ENCODE measurements around the gene MYH10. TPM values are rescaled to one million over a fixed set of nuclear protein-coding genes. Genes with fewer than 3 reads are reported as not detected.
A peak's percentile ranks its signal among the peaks of the same experiment; 100 is the strongest.

Gene MYH10
- total RNA-seq, 2 donors from 2014 or later, result 13.9 to 34.7 TPM

DNA sequence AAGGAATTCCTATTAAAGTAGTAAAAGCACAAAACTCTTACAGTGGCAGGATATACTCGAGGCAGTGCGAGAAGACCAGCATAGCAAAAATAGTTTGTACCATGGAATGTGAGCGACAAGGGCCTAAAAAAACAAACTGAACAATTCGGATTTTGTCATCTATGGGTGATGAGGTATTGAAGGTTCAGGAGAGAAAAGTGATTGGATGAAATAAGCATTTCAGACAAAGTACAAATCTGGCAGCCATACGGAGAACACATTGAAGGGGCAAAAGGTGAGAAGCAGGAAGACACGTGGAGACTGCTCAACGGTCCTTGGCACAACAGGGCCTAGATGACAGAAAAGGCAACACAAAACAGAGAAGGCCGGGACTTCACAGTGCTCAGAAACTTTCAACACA is 22.5 kb downstream of the MYH10 start:
- no peaks in the 10 kb centered on the region for H3K9me3 Mint-ChIP-seq
- H3K4me3 Mint-ChIP-seq, result no peak overlapping the region
- H3K27ac Mint-ChIP-seq, result no peak overlapping the region
- H3K36me3 Mint-ChIP-seq (ENCODE audit: low read depth), result no peaks in the 10 kb centered on the region
- peaks cover 2% of the 10 kb centered on the region for H3K27me3 Mint-ChIP-seq
- H3K4me1 Mint-ChIP-seq, result no peaks in the 10 kb centered on the region
- no peak for ATAC-seq (replicated peaks)

DNA sequence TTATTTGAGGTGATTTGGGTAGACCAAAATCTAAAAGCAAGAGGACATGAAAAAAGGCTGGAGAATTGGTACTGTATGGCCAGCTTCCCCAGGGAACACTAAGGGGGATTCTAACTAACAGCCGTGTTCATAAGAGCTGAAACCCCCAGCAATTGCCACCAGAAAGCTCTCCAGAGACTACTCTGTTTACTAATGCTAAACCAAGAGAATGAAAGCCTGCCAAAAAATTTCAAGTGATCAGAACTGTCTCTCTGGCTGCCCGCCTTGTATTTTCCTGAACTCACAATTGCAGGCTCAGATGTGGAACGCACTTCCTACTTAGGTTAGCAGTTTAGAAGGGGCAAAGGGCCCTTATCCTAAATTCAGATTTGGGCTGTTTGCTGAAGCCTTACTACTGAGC is 24.1 kb downstream of the MYH10 start:
- Mint-ChIP-seq H3K27me3 (peaks cover 4% of the 10 kb centered on the region), H3K36me3 (ENCODE audit: low read depth) (no peaks in the 10 kb centered on the region), H3K4me3 (no peak overlapping the region), H3K4me1 (no peaks in the 10 kb centered on the region), H3K27ac (no peak overlapping the region), H3K9me3 (no peaks in the 10 kb centered on the region)
- no peak for ATAC-seq (replicated peaks)

DNA sequence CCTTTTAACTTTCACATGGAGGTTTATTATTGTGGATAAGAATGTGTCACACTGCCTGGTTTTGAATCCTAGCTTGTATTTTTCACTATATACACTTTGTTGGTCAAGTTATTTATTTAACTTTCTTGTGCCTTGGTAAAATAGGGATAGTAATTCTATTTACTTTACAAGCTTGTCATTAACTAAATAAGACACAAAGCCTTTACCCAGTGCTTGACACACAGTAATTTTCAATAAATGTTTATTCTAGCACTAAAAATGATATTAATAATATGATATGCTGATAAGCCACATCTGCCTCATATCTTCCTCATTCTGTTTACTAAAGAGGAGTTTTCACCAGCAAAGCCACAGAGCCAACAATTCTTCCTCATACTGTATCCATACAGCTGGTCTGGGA is 27.8 kb downstream of the MYH10 start:
- no peak overlapping the region for H3K27ac Mint-ChIP-seq
- H3K27me3 Mint-ChIP-seq, result peaks cover 4% of the 10 kb centered on the region
- ATAC-seq (replicated peaks), result no peak
- no peaks in the 10 kb centered on the region for H3K36me3 Mint-ChIP-seq (ENCODE audit: low read depth)
- no peak overlapping the region for H3K4me3 Mint-ChIP-seq
- H3K9me3 Mint-ChIP-seq, result no peaks in the 10 kb centered on the region
- H3K4me1 Mint-ChIP-seq, result no peaks in the 10 kb centered on the region

DNA sequence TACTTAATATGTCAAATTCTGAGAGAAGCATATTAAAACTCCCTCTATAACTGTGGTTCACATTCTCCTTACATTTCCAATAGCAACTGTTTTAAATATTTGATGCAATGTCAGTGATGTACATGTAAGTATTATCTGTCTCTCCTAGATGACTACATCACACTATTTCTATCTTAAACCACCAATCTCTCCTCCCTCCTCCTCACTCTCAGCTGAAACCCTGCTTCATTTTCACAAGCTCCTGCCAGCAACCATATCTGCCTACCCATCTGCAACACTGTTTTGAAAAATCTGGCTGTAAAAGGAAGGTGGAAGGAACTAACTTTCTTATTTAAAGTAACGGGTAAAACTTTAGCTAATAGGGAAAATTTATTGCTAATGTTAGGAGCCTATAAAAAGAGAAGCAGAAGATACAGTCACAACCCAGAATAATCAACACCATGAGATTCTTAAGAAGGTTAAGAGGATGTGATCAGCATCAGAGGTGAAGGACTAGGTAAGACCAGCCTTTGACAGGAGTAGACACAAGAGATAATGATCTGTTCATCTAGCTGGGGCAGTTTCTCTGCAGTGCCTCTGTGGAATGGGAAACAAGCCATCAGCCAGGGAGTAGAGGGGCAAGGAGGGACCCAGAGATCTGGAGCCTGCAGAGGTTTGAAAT is 31.0 kb downstream of the MYH10 start:
- peak; percentile 85 for ATAC-seq (replicated peaks)
- Mint-ChIP-seq H3K36me3 (ENCODE audit: low read depth) (no peaks in the 10 kb centered on the region), H3K4me3 (no peak overlapping the region), H3K27ac (no peak overlapping the region), H3K4me1 (no peaks in the 10 kb centered on the region), H3K27me3 (peaks cover 4% of the 10 kb centered on the region), H3K9me3 (no peaks in the 10 kb centered on the region)

DNA sequence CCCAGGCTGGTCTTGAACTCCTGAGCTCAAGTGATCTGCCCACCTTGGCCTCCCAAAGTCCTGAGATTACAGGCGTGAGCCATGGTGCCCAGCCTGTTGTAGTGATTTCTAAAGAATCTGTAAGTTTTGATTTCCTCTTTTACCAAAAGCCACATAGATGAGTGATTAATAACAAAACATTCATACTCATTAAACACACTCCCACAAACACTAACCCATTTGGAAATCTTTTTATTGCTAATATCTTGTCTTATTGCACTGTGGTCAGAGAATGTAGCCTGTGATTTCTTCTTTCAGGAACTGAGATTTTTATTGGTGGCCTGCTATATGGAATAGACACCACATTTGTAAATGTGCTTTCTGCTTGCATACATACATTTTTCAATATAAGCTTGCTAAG is 31.6 kb downstream of the MYH10 start:
- Mint-ChIP-seq H3K4me1 (no peaks in the 10 kb centered on the region), H3K27me3 (peaks cover 4% of the 10 kb centered on the region), H3K36me3 (ENCODE audit: low read depth) (no peaks in the 10 kb centered on the region), H3K27ac (no peak overlapping the region), H3K4me3 (no peak overlapping the region), H3K9me3 (no peaks in the 10 kb centered on the region)
- ATAC-seq (replicated peaks), result peak; percentile 72

DNA sequence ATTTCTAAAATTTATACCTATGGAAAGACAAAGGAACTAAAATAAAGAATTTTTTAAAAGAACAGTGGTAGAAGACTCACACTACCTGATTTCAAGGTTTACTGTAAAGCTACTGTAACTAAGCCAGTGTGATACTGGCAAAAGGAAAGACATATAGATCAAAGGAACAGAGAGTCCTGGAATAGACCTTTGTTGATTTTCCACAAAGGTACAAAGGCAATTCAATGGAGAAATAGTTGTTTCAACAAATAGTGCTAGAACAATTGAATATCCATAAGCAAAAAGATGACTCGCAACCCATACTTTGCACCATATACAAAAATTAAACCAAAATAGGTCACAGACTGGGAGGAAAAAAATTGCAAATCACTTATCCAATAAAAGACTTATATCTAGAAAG is 36.7 kb downstream of the MYH10 start:
- Mint-ChIP-seq H3K9me3 (no peaks in the 10 kb centered on the region), H3K4me3 (no peak overlapping the region), H3K27ac (no peak overlapping the region), H3K36me3 (ENCODE audit: low read depth) (no peaks in the 10 kb centered on the region), H3K4me1 (no peaks in the 10 kb centered on the region), H3K27me3 (peaks cover 10% of the 10 kb centered on the region)
- no peak for ATAC-seq (replicated peaks)

DNA sequence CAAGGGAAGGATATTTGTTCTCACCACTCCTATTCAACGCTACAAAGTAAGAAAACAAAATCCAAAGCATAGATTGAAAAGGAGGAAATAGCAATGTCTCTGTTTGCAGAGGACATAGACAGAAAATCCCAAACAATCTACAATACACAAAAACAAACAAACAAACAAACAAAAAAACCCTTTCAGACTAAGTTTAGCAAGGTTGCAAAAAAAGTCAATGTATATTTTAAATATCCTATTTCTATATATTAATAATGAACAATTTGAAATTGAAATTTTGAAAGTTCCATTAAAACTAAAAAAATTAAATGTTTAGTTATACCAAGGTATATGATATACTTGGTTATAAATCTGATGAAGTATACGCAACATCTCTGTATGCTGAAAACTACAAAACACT is 37.2 kb downstream of the MYH10 start:
- no peaks in the 10 kb centered on the region for H3K4me1 Mint-ChIP-seq
- H3K27ac Mint-ChIP-seq, result no peak overlapping the region
- ATAC-seq (replicated peaks), result no peak
- no peak overlapping the region for H3K4me3 Mint-ChIP-seq
- no peaks in the 10 kb centered on the region for H3K9me3 Mint-ChIP-seq
- no peaks in the 10 kb centered on the region for H3K36me3 Mint-ChIP-seq (ENCODE audit: low read depth)
- H3K27me3 Mint-ChIP-seq, result peaks cover 12% of the 10 kb centered on the region

DNA sequence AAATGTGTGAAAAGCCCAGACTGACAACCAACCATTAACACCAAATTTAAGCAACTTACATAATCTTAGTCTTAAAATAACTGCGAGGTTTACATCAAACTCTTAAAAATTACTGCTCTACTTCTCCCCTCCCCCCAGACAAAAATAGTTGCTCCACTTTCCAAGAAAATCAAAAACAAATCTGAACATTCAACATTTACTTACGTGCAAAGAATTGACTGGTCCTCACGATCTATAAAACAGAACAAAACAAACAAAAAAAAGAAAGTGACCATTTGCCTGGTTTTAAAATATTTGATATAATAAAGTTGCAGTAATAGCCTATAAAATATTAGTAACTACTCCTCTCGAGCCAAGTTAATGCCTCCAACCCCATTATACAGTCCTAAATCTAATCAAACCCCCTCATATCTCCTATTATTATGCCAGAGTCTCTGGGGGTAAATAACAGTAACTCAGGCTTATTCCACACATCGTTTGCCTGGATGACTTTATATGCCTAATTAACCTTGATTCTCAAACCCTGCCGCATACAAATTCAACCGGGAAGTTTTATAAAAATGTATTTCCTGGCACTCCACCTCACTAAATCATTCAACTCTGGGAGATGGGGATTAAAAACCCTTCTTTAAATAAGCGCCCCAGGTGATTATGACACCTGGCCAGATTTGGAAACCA is 41.5 kb downstream of the MYH10 start:
- H3K36me3 Mint-ChIP-seq (ENCODE audit: low read depth), result no peaks in the 10 kb centered on the region
- no peak for ATAC-seq (replicated peaks)
- no peak overlapping the region for H3K4me3 Mint-ChIP-seq
- peaks cover 23% of the 10 kb centered on the region for H3K27me3 Mint-ChIP-seq
- H3K27ac Mint-ChIP-seq, result no peak overlapping the region
- no peaks in the 10 kb centered on the region for H3K4me1 Mint-ChIP-seq
- H3K9me3 Mint-ChIP-seq, result no peaks in the 10 kb centered on the region

DNA sequence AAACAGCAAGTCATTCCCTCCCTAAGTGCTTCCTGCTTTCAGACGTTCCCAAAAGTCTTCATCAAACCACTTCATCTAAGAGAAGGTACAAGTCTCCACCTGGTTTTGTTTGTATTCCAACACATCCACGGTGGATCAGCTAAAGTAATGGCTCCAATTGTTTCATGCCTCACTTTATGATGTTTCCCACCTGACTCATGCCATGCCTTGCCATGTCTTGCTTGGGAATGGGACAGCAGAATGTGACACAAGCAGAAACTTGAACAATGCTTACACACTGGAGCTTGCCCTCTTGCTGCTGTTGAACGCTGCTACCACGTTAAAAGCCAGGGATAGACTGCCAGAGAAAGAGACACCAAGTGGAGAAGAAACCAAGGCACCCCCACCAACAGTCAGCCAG is 43.8 kb downstream of the MYH10 start:
- Mint-ChIP-seq H3K4me1 (no peaks in the 10 kb centered on the region), H3K9me3 (no peaks in the 10 kb centered on the region), H3K27me3 (peaks cover 21% of the 10 kb centered on the region), H3K27ac (no peak overlapping the region), H3K4me3 (no peak overlapping the region), H3K36me3 (ENCODE audit: low read depth) (no peaks in the 10 kb centered on the region)
- no peak for ATAC-seq (replicated peaks)

DNA sequence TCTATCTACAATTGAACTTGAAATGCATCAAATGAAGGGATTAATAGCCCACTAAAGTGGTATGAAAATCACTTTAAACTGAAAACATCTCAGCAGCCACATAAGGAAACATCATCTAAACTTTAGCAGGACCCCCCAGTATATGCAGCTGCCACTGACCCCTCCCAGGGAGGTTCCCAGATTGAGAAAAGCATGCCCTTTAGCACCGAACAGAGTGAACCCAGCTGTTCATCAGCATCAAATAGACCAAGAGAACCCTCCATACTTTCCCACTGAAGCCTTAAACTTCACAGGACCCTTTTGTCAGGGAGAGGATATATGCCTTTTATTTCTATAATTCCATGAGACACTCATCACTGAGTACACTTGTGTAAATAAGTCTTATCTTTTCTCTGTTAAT is 44.6 kb downstream of the MYH10 start:
- no peaks in the 10 kb centered on the region for H3K36me3 Mint-ChIP-seq (ENCODE audit: low read depth)
- no peaks in the 10 kb centered on the region for H3K9me3 Mint-ChIP-seq
- no peak for ATAC-seq (replicated peaks)
- peaks cover 2% of the 10 kb centered on the region for H3K4me1 Mint-ChIP-seq
- no peak overlapping the region for H3K27ac Mint-ChIP-seq
- H3K27me3 Mint-ChIP-seq, result peaks cover 17% of the 10 kb centered on the region
- no peak overlapping the region for H3K4me3 Mint-ChIP-seq

DNA sequence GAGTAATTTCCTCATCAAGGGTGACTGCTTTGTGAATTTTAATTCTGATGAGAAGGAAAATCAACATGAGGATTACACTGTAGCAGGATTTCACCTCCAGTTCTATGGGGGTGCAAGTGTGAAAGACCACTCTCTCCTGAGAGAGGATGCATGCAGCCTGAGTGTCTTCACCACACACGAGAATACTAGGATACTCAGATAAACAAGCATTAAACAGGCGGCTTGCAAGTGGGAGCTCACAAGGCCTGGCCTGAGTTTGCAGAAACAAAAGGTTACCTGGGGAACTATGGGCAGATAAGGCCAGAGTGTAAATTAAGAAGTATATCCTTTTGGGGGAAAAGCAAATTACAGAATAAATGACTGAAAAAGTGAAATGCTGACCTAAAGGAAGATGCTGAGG is 46.6 kb downstream of the MYH10 start:
- no peak overlapping the region for H3K27ac Mint-ChIP-seq

DNA sequence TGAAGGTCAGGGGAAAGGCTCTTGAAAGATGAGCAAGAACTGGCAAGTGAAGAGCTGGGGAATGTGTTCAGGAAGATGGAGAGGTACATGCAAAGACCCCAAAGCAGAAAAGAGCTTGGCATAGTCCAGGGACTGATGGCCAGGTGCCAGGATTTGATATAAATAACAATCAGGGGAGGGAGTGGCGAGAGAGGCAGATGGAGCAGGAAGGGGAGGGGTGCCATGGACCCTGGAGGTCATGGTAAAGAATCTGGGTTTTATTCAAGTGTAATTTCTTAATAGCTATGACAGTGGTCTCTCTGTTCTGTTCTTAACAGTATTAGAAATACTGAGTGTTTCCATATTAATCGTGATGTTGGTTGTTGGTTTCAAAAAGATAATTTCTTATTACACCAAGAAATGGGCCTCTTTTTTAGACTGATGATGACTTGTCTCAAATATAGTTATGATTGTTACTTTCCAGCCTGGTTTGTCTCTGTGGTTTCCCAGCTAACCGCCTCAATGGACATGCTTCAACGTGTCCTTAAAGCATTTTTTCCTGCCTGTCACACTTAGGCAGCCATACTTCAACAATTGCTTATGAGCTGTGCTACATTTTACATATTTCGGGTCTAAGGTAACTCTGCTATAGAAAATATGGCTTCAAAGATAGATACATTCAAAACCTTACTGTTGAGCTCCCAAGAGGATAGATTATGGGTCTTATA is 49.4 kb downstream of the MYH10 start:
- H3K4me1 Mint-ChIP-seq, result peaks cover 5% of the 10 kb centered on the region
- no peak overlapping the region for H3K4me3 Mint-ChIP-seq
- H3K9me3 Mint-ChIP-seq, result no peaks in the 10 kb centered on the region
- no peaks in the 10 kb centered on the region for H3K27me3 Mint-ChIP-seq
- no peaks in the 10 kb centered on the region for H3K36me3 Mint-ChIP-seq (ENCODE audit: low read depth)
- ATAC-seq (replicated peaks), result peak; percentile 75
- H3K27ac Mint-ChIP-seq, result peak overlapping the region; percentile 48

More for the DNA sequence above, 46.6 kb downstream of the MYH10 start:
- Mint-ChIP-seq H3K4me1 (peaks cover 5% of the 10 kb centered on the region), H3K4me3 (no peak overlapping the region), H3K36me3 (ENCODE audit: low read depth) (no peaks in the 10 kb centered on the region), H3K27me3 (peaks cover 13% of the 10 kb centered on the region), H3K9me3 (no peaks in the 10 kb centered on the region)
- no peak for ATAC-seq (replicated peaks)

DNA sequence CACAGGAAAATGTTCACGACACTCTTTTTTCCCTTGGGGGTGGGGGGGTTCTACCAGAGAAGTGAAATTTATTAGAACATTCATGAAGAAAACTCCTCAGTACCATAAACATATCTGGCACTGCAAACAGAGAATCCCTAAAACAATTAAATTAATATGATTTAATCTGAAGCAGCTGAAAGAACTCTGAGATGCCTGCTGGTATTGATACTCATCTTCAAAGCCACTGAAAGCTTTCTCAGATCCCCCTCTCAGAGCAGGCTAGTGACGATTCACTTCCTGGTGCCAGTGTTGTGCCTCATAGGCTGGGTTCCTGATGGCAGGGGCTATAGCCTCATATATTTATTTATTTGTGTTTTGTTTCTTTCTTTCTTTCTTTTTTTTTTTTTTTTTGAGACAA is 52.7 kb downstream of the MYH10 start:
- Mint-ChIP-seq H3K4me1 (peaks cover 5% of the 10 kb centered on the region), H3K4me3 (no peak overlapping the region), H3K36me3 (ENCODE audit: low read depth) (no peaks in the 10 kb centered on the region), H3K27ac (no peak overlapping the region), H3K9me3 (no peaks in the 10 kb centered on the region), H3K27me3 (no peaks in the 10 kb centered on the region)
- ATAC-seq (replicated peaks), result peak; percentile 44

DNA sequence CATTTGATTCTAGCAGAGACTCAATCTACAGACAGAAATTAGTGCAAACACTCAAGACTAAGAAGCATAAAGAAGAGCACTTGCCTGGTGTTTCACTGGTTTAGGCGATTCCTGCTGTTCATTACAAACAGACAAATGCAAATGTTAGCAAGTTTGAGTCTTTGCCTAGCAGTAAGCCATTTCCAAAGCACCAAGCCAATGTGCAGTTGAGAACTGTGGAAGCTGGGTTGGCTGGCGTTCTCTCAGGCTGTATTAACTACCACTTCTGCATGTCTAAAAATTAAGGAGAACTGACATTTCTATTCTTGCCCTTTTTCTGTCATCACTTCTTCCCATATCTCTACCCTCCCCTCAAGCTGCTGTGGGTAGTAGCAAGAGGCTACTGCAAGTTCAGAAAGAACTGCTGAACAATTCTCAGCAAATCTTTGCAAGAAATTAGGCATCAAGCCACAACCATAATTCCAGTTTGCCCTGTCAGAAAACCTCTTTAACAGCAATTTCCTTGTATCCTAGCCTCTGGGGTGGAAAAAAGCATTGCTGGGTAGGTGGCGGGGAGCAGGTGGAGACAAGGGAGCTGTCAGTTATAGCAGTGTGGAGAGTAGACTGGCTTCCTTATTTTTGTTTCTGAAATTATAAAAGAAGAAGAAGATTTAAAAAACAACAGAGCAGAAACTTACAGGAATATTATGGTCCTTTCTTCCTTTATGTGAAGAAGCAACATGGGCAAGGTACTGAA is 53.8 kb downstream of the MYH10 start:
- ATAC-seq (replicated peaks), result no peak
- Mint-ChIP-seq H3K4me1 (peaks cover 5% of the 10 kb centered on the region), H3K4me3 (no peak overlapping the region), H3K9me3 (no peaks in the 10 kb centered on the region), H3K27ac (no peak overlapping the region), H3K36me3 (ENCODE audit: low read depth) (no peaks in the 10 kb centered on the region), H3K27me3 (no peaks in the 10 kb centered on the region)

All from activated T-helper 17 cell treated with anti-CD3 and anti-CD28 coated beads, Interleukin-2, amount 50 U/mL, for 72 hours (primary cell).